GM23338 (cell line): ENCODE results near the gene POLDIP2. TPM values are rescaled to one million over a fixed set of nuclear protein-coding genes. Genes with fewer than 3 reads are reported as not detected.

Source experiments
- ATAC-seq: fragments of 200-7000 bp; cut with Tn5 transposase; 3 replicates; pipeline ENCODE4 v1.9.1; 2020
- DNase-seq: peaks from one replicate; pipeline ENCODE4 v3.0.0-alpha.2; 2015; ENCODE audit warnings: low spot score
- H2AFZ ChIP-seq: fragments of 200-600 bp; sonication (generic); 2 replicates; pipeline ENCODE4 v1.8.0; 2016; ENCODE audit warnings: antibody characterized with exemption, mild to moderate bottlenecking, moderate library complexity
- H3F3A ChIP-seq: fragments of 200-600 bp; sonication (generic); replicated peaks from 2 replicates; pipeline ENCODE4 v1.8.0; 2017; ENCODE audit warnings: antibody characterized with exemption, mixed run types, low read depth
- H3K27ac ChIP-seq: fragments of 200-600 bp; sonication (generic); 2 replicates; pipeline ENCODE4 v1.6.1; 2016; ENCODE audit warnings: low read depth
- H3K27me3 ChIP-seq: fragments of 200-600 bp; sonication (generic); 2 replicates; pipeline ENCODE4 v1.8.0; 2016; ENCODE audit warnings: mild to moderate bottlenecking, mixed run types, moderate library complexity; ENCODE audit not compliant: insufficient read depth
- H3K36me3 ChIP-seq: fragments of 200-600 bp; sonication (generic); 2 replicates; pipeline ENCODE4 v1.8.0; 2016; ENCODE audit warnings: mild to moderate bottlenecking; ENCODE audit not compliant: insufficient read depth
- H3K4me1 ChIP-seq: fragments of 200-600 bp; sonication (generic); 2 replicates; pipeline ENCODE4 v1.8.0; 2016; ENCODE audit warnings: mild to moderate bottlenecking, moderate library complexity; ENCODE audit not compliant: insufficient read depth
- H3K4me2 ChIP-seq: fragments of 200-600 bp; sonication (generic); 2 replicates; pipeline ENCODE4 v1.7.1; 2017; ENCODE audit warnings: mixed run types
- H3K4me3 ChIP-seq: fragments of 200-600 bp; sonication (generic); 2 replicates; pipeline ENCODE4 v1.6.1; 2016; ENCODE audit warnings: mixed run types
- H3K79me2 ChIP-seq: fragments of 200-600 bp; sonication (generic); replicated peaks from 2 replicates; pipeline ENCODE4 v1.8.0; 2017; ENCODE audit warnings: mild to moderate bottlenecking; ENCODE audit not compliant: insufficient read depth
- H3K9me2 ChIP-seq: fragments of 200-600 bp; sonication (generic); 2 replicates; pipeline ENCODE4 v1.8.0; 2017; ENCODE audit not compliant: insufficient read depth
- H4K20me1 ChIP-seq: fragments of 200-600 bp; sonication (generic); replicated peaks from 2 replicates; pipeline ENCODE4 v1.8.0; 2017; ENCODE audit warnings: mild to moderate bottlenecking; ENCODE audit not compliant: insufficient read depth
- H3K27ac Mint-ChIP-seq: 2 replicates; pipeline ENCODE4 v1.8.0; 2020; ENCODE audit warnings: inconsistent platforms, mild to moderate bottlenecking, moderate library complexity, mixed read lengths
- H3K27me3 Mint-ChIP-seq: 3 replicates; pipeline ENCODE4 v1.8.0; 2022; ENCODE audit warnings: low read depth, mild to moderate bottlenecking, moderate library complexity, mixed read lengths, inconsistent platforms; ENCODE audit not compliant: insufficient read depth, poor library complexity
- H3K36me3 Mint-ChIP-seq: 3 replicates; pipeline ENCODE4 v1.8.0; 2021; ENCODE audit warnings: low read depth, mild to moderate bottlenecking, inconsistent platforms, moderate library complexity, mixed read lengths
- H3K4me1 Mint-ChIP-seq: 3 replicates; pipeline ENCODE4 v1.8.0; 2020; ENCODE audit warnings: mild to moderate bottlenecking, inconsistent platforms, mixed read lengths
- H3K4me3 Mint-ChIP-seq: 3 replicates; pipeline ENCODE4 v1.8.0; 2021; ENCODE audit warnings: moderate library complexity, mild to moderate bottlenecking, inconsistent platforms, mixed read lengths
- H3K9me3 Mint-ChIP-seq: 3 replicates; pipeline ENCODE4 v1.8.0; 2020; ENCODE audit warnings: moderate library complexity, mild to moderate bottlenecking, inconsistent platforms, mixed read lengths
- CREB1 ChIP-seq: fragments of 250-450 bp; sonication (Bioruptor Pico); IDR thresholded peaks from 2 replicates; pipeline ENCODE4 v1.5.0; 2020; ENCODE audit warnings: low read depth, mild to moderate bottlenecking, moderate library complexity
- ETS1 ChIP-seq: IDR thresholded peaks from 2 replicates; pipeline ENCODE4 v1.6.1; 2016; ENCODE audit warnings: antibody characterized with exemption
- EZH2phosphoT487 ChIP-seq: fragments of 200-600 bp; sonication (generic); IDR thresholded peaks from one replicate; pipeline ENCODE4 v1.8.1; 2018; ENCODE audit warnings: antibody characterized with exemption; ENCODE audit not compliant: unreplicated experiment
- JUNB ChIP-seq: IDR thresholded peaks from one replicate; pipeline ENCODE4 v1.6.1; 2016; ENCODE audit warnings: antibody characterized with exemption; ENCODE audit not compliant: unreplicated experiment
- NANOG ChIP-seq: IDR thresholded peaks from 2 replicates; pipeline ENCODE4 v1.6.1; 2016; ENCODE audit warnings: antibody characterized with exemption, borderline replicate concordance
- POLR2AphosphoS5 ChIP-seq: IDR thresholded peaks from 2 replicates; pipeline ENCODE4 v1.6.1; 2016; ENCODE audit warnings: antibody characterized with exemption, low read depth
- REST ChIP-seq: IDR thresholded peaks from one replicate; pipeline ENCODE4 v1.6.1; 2018; ENCODE audit warnings: antibody characterized with exemption; ENCODE audit not compliant: unreplicated experiment
- STAT1 ChIP-seq: IDR thresholded peaks from one replicate; pipeline ENCODE4 v1.6.1; 2016; ENCODE audit warnings: antibody characterized with exemption; ENCODE audit not compliant: unreplicated experiment
- ZNF114 ChIP-seq: fragments of 250-450 bp; sonication (Bioruptor Pico); IDR thresholded peaks from 2 replicates; pipeline ENCODE4 v1.5.0; 2020; ENCODE audit warnings: mild to moderate bottlenecking, moderate library complexity
- ZNF331 ChIP-seq: fragments of 250-450 bp; sonication (Bioruptor Pico); IDR thresholded peaks from 2 replicates; pipeline ENCODE4 v1.5.0; 2020; ENCODE audit warnings: low read depth, mild to moderate bottlenecking, moderate library complexity
- ZNF462 ChIP-seq: fragments of 250-450 bp; sonication (Bioruptor Pico); IDR thresholded peaks from 2 replicates; pipeline ENCODE4 v1.5.0; 2020; ENCODE audit warnings: mild to moderate bottlenecking, moderate library complexity
- polyA plus RNA-seq: library from polyadenylated mRNA; unstranded; fragments of >200 nt; fragmentation: Nextera tagmentation; extraction: Ambion mirVana; gene quantifications from 2 replicates; pipeline ENCODE4 v1.2.1, GENCODE V29; 2016
- total RNA-seq: library from RNA; depleted of rRNA; stranded (reverse); fragments of >200 nt; shearing (Covaris generic); gene quantifications from 2 replicates; pipeline ENCODE4 v1.2.3, GENCODE V29; 2014
- TF ChIP-seq, protein P1 (sequence below), 2 experiments: fragments of 200-600 bp in 1 of 2; sonication (generic) in 1 of 2; conservative IDR thresholded peaks; 2 replicates each; pipeline versions ENCODE4 v1.5.1 to v1.6.1; 2016 to 2017; ENCODE audit warnings: antibody characterized with exemption in 2 of 2, low read depth in 2 of 2, mild to moderate bottlenecking in 2 of 2, moderate library complexity in 1 of 2

POLDIP2 gene
- total and polyA plus RNA-seq, 2 experiments from 2014 or later, result 45.7 to 77.1 TPM

GRCh38 chr17:28392491-28392890 lies 35.2 kb upstream of the POLDIP2 start (continued):
- TF ChIP-seq REST (no peak), NANOG (no peak), JUNB (no peak), CREB1 (no peak), POLR2AphosphoS5 (no peak), STAT1 (no peak)

DNA sequence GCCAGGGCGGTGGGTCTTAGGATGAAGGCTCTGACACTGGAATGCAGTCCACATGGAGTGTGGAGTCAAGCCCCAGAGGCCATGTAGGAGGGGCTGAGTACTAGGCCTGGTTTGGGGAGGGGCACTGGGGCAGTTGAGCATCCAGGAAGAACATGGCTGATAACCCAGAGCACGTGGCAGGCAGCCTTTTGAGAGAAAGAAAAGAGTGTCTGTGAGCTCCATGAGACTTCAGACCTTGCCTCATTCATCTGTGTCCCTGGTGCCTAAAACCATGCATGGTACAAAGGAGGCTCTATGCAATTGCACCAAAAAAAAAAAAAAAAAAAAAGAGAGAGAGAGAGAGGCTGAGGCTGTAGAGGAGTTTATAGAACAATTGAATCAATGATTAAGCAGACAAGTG lies 34.1 kb upstream of the POLDIP2 start:
- H3K4me2 ChIP-seq, result no peak overlapping the region
- H4K20me1 ChIP-seq, result no peaks in the 10 kb centered on the region; the same call in 1 of the 2 replicates
- no peaks in the 10 kb centered on the region for H3K36me3 ChIP-seq
- no peaks in the 10 kb centered on the region for H3K79me2 ChIP-seq
- no peak overlapping the region for H3K4me3 ChIP-seq
- Mint-ChIP-seq H3K27me3 (peaks cover 1% of the 10 kb centered on the region), H3K4me3 (no peak overlapping the region), H3K36me3 (peaks cover 13% of the 10 kb centered on the region), H3K4me1 (0 out of 3 replicates have a peak, but pooled peaks cover 4% of the 10 kb centered on the region), H3K27ac (no peak overlapping the region; the same call in 1 of the 2 replicates), H3K9me3 (no peaks in the 10 kb centered on the region)
- no peaks in the 10 kb centered on the region for H3K4me1 ChIP-seq
- H3K9me2 ChIP-seq, result no peaks in the 10 kb centered on the region
- peaks cover 2% of the 10 kb centered on the region for H3K27me3 ChIP-seq
- ATAC-seq, result no peak
- TF ChIP-seq NANOG (no peak), ZNF462 (CRISPR knock-in tag) (no peak), STAT1 (no peak), CREB1 (no peak), JUNB (no peak), POLR2AphosphoS5 (no peak), ZNF331 (CRISPR knock-in tag) (no peak), ZNF114 (CRISPR knock-in tag) (no peak), EZH2phosphoT487 (no peak), ETS1 (no peak)
- TF ChIP-seq, protein P1, sequence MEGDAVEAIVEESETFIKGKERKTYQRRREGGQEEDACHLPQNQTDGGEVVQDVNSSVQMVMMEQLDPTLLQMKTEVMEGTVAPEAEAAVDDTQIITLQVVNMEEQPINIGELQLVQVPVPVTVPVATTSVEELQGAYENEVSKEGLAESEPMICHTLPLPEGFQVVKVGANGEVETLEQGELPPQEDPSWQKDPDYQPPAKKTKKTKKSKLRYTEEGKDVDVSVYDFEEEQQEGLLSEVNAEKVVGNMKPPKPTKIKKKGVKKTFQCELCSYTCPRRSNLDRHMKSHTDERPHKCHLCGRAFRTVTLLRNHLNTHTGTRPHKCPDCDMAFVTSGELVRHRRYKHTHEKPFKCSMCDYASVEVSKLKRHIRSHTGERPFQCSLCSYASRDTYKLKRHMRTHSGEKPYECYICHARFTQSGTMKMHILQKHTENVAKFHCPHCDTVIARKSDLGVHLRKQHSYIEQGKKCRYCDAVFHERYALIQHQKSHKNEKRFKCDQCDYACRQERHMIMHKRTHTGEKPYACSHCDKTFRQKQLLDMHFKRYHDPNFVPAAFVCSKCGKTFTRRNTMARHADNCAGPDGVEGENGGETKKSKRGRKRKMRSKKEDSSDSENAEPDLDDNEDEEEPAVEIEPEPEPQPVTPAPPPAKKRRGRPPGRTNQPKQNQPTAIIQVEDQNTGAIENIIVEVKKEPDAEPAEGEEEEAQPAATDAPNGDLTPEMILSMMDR (conservative IDR thresholded peaks at IDR 0.05; ENCODE audit: low read depth in 2 of 2), result no peak
- H2AFZ ChIP-seq, result no peak overlapping the region
- H3F3A ChIP-seq, result no peaks in the 10 kb centered on the region
- H3K27ac ChIP-seq, result no peak overlapping the region
- DNase-seq, result no peak
